SK-N-SH (cell line): ENCODE data around the gene CACNA2D4. TPM values are rescaled to one million over a fixed set of nuclear protein-coding genes. Genes with fewer than 3 reads are reported as not detected.

Source experiments
- CTCF ChIA-PET: fragments of 300-600, 350-600 bp; formaldehyde crosslinking; extraction: SDS; loops from one replicate; lab custom pipeline; 2021; lab: Yijun Ruan, JAX
- POLR2A ChIA-PET: fragments of 350-600 bp; sonication (Branson Sonifier 250); formaldehyde crosslinking; extraction: SDS; loops from one replicate; lab custom pipeline; 2020; ENCODE audit warnings: antibody characterized with exemption, inconsistent platforms; lab: Yijun Ruan, JAX
- DNase-seq: peaks from one replicate; pipeline ENCODE4 v3.0.0; 2012
- H2AFZ ChIP-seq: fragments of 200-600 bp; sonication (generic); 2 replicates; pipeline ENCODE4 v1.8.1; 2016; ENCODE audit warnings: antibody characterized with exemption, mild to moderate bottlenecking, low read depth
- H3F3A ChIP-seq: fragments of 200-600 bp; sonication (generic); replicated peaks from 2 replicates; pipeline ENCODE3; 2016; ENCODE audit warnings: antibody characterized with exemption, mild to moderate bottlenecking; ENCODE audit not compliant: insufficient read depth
- H3K27ac ChIP-seq, 2 experiments: fragments of 200-500 bp in 1 of 2; fragments of 200-600 bp in 1 of 2; sonication (Bioruptor generic) in 1 of 2; sonication (generic), shearing (Covaris generic) in 1 of 2; 2 replicates each; pipeline versions ENCODE4 v1.5.1 to v1.6.1; 2014 to 2016; ENCODE audit warnings: low read depth in 2 of 2, inconsistent platforms in 1 of 2, low read length in 1 of 2, mild to moderate bottlenecking in 1 of 2, mixed read lengths in 1 of 2
- H3K27me3 ChIP-seq: fragments of 200-600 bp; sonication (generic), shearing (Covaris generic); 2 replicates; pipeline ENCODE4 v1.6.1; 2016; ENCODE audit warnings: mixed run types; ENCODE audit not compliant: insufficient read depth
- H3K36me3 ChIP-seq, 2 experiments: fragments of 200-500 bp in 1 of 2; fragments of 200-600 bp in 1 of 2; sonication (Bioruptor generic) in 1 of 2; sonication (generic) in 1 of 2; replicated peaks in 1 of 2; 2 replicates each; pipeline versions ENCODE3 to v1.5.1; 2014 to 2016; ENCODE audit warnings: low read length in 1 of 2, mild to moderate bottlenecking in 1 of 2; ENCODE audit not compliant: insufficient read depth in 2 of 2, control insufficient read depth in 1 of 2
- H3K4me1 ChIP-seq, 2 experiments: fragments of 200-500 bp in 1 of 2; fragments of 200-600 bp in 1 of 2; sonication (Bioruptor generic) in 1 of 2; sonication (generic), shearing (Covaris generic) in 1 of 2; 2 replicates each; pipeline versions ENCODE4 v1.5.1 to v1.6.1; 2014 to 2016; ENCODE audit warnings: low read depth in 1 of 2, low read length in 1 of 2, mixed run types in 1 of 2; ENCODE audit not compliant: insufficient read depth in 2 of 2, control insufficient read depth in 1 of 2
- H3K4me2 ChIP-seq: fragments of 200-600 bp; sonication (generic), shearing (Covaris generic); 2 replicates; pipeline ENCODE4 v1.6.1; 2017; ENCODE audit warnings: mixed run types
- H3K4me3 ChIP-seq, 2 experiments: fragments of 200-500 bp in 1 of 2; fragments of 200-600 bp in 1 of 2; sonication (Bioruptor generic) in 1 of 2; sonication (generic), shearing (Covaris generic) in 1 of 2; 2 replicates each; pipeline versions ENCODE4 v1.5.1 to v1.8.1; 2014 to 2016; ENCODE audit warnings: low read depth in 2 of 2, inconsistent platforms in 1 of 2, low read length in 1 of 2, mild to moderate bottlenecking in 1 of 2, mixed read lengths in 1 of 2, moderate library complexity in 1 of 2
- H3K79me2 ChIP-seq: fragments of 200-600 bp; sonication (generic); 2 replicates; pipeline ENCODE4 v1.8.1; 2017; ENCODE audit warnings: mild to moderate bottlenecking; ENCODE audit not compliant: insufficient read depth
- H3K9ac ChIP-seq: fragments of 200-600 bp; sonication (generic); 2 replicates; pipeline ENCODE4 v1.6.1; 2017; ENCODE audit warnings: mixed run types
- H3K9me2 ChIP-seq: fragments of 200-600 bp; sonication (generic); 2 replicates; pipeline ENCODE4 v1.6.1; 2017; ENCODE audit warnings: mixed run types
- H3K9me3 ChIP-seq: fragments of 200-600 bp; sonication (generic); 2 replicates; pipeline ENCODE4 v1.6.1; 2017; ENCODE audit warnings: mixed run types, mild to moderate bottlenecking, moderate library complexity
- H4K20me1 ChIP-seq: fragments of 200-600 bp; sonication (generic); 2 replicates; pipeline ENCODE4 v1.6.1; 2017; ENCODE audit warnings: mild to moderate bottlenecking, mixed run types; ENCODE audit not compliant: insufficient read depth
- CHD2 ChIP-seq: fragments of 150-350 bp; IDR thresholded peaks from 2 replicates; pipeline ENCODE4 v1.6.1; 2018; ENCODE audit warnings: low read length; ENCODE audit not compliant: partially characterized antibody
- ELF1 ChIP-seq: IDR thresholded peaks from 2 replicates; pipeline ENCODE4 v1.4.0; 2012
- FOSL2 ChIP-seq: IDR thresholded peaks from 2 replicates; pipeline ENCODE4 v1.4.0; 2012; ENCODE audit warnings: low read depth, mild to moderate bottlenecking, moderate library complexity, borderline replicate concordance
- FOXJ3 ChIP-seq: sonication (generic); formaldehyde crosslinking; IDR thresholded peaks from 2 replicates; pipeline ENCODE4 v1.5.1; 2020; ENCODE audit warnings: mild to moderate bottlenecking, missing genetic modification reagents
- GATA2 ChIP-seq: sonication (generic); formaldehyde crosslinking; IDR thresholded peaks from 2 replicates; pipeline ENCODE4 v1.5.0; 2020; ENCODE audit warnings: mild to moderate bottlenecking, missing genetic modification reagents
- JUND ChIP-seq: IDR thresholded peaks from 2 replicates; pipeline ENCODE4 v1.4.0; 2012
- MAX ChIP-seq: IDR thresholded peaks from 2 replicates; pipeline ENCODE4 v1.4.0; 2012; ENCODE audit warnings: low read depth
- NFIC ChIP-seq: IDR thresholded peaks from 2 replicates; pipeline ENCODE4 v1.4.0; 2012; ENCODE audit warnings: borderline replicate concordance
- NRF1 ChIP-seq: IDR thresholded peaks from 2 replicates; pipeline ENCODE4 v1.6.1; 2012; ENCODE audit warnings: low read depth, mild to moderate bottlenecking, low read length
- PBX3 ChIP-seq: IDR thresholded peaks from 2 replicates; pipeline ENCODE4; 2012
- POLR2AphosphoS5 ChIP-seq: IDR thresholded peaks from 2 replicates; pipeline ENCODE4 v1.6.1; 2012; ENCODE audit warnings: low read depth, low read length
- RCOR1 ChIP-seq: fragments of 150-350 bp; IDR thresholded peaks from 2 replicates; pipeline ENCODE4 v1.6.1; 2017; ENCODE audit warnings: antibody characterized with exemption, low read length
- SIN3A ChIP-seq: IDR thresholded peaks from 2 replicates; pipeline ENCODE4 v1.6.1; 2012; ENCODE audit warnings: low read depth, mild to moderate bottlenecking, low read length, moderate library complexity, borderline replicate concordance
- TCF12 ChIP-seq: IDR thresholded peaks from 2 replicates; pipeline ENCODE4 v1.4.0; 2012
- TEAD4 ChIP-seq: IDR thresholded peaks from 2 replicates; pipeline ENCODE4 v1.4.0; 2012; ENCODE audit warnings: mild to moderate bottlenecking, borderline replicate concordance; ENCODE audit not compliant: insufficient read depth
- YY1 ChIP-seq: IDR thresholded peaks from 2 replicates; pipeline ENCODE4 v1.4.0; 2012; ENCODE audit warnings: low read depth, mild to moderate bottlenecking
- WGBS: methylation state at CpG from one replicate; pipeline ENCODE4 v1.1.6; 2017; ENCODE audit warnings: low lambda C conversion rate; 5-methylcytosine and 5-hydroxymethylcytosine counted together
- polyA plus RNA-seq, 3 experiments: library from polyadenylated mRNA; depleted of rRNA; stranded (reverse); fragments of >200 nt; gene quantifications; 2 replicates each; pipeline ENCODE4 v1.2.3, GENCODE V29; 2012
- TF ChIP-seq, protein P1 (sequence below): IDR thresholded peaks from 2 replicates; pipeline ENCODE4 v1.4.0; 2012; ENCODE audit warnings: low read depth, borderline replicate concordance

CACNA2D4 gene
- polyA plus RNA-seq, 1 of the 3 experiments (the other 2 are of a cell fraction) = 0.02 TPM

- TF ChIP-seq, protein P1, sequence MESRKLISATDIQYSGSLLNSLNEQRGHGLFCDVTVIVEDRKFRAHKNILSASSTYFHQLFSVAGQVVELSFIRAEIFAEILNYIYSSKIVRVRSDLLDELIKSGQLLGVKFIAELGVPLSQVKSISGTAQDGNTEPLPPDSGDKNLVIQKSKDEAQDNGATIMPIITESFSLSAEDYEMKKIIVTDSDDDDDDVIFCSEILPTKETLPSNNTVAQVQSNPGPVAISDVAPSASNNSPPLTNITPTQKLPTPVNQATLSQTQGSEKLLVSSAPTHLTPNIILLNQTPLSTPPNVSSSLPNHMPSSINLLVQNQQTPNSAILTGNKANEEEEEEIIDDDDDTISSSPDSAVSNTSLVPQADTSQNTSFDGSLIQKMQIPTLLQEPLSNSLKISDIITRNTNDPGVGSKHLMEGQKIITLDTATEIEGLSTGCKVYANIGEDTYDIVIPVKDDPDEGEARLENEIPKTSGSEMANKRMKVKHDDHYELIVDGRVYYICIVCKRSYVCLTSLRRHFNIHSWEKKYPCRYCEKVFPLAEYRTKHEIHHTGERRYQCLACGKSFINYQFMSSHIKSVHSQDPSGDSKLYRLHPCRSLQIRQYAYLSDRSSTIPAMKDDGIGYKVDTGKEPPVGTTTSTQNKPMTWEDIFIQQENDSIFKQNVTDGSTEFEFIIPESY = no peak
- TF ChIP-seq FOSL2 (peak; percentile 81), CHD2 (no peak), NRF1 (no peak), ELF1 (no peak), POLR2AphosphoS5 (peak; percentile 52; the same call in 1 of the 2 replicates), FOXJ3 (CRISPR knock-in tag) (no peak), GATA2 (CRISPR knock-in tag) (no peak), TEAD4 (peak; percentile 27; the same call in 1 of the 2 replicates), NFIC (peak; percentile 78), MAX (no peak; the same call in 1 of the 2 replicates), SIN3A (no peak)
These were observed 142.1 kb downstream of the CACNA2D4 start (continued) for GRCh38 chr12:1776170-1776921.

DNA sequence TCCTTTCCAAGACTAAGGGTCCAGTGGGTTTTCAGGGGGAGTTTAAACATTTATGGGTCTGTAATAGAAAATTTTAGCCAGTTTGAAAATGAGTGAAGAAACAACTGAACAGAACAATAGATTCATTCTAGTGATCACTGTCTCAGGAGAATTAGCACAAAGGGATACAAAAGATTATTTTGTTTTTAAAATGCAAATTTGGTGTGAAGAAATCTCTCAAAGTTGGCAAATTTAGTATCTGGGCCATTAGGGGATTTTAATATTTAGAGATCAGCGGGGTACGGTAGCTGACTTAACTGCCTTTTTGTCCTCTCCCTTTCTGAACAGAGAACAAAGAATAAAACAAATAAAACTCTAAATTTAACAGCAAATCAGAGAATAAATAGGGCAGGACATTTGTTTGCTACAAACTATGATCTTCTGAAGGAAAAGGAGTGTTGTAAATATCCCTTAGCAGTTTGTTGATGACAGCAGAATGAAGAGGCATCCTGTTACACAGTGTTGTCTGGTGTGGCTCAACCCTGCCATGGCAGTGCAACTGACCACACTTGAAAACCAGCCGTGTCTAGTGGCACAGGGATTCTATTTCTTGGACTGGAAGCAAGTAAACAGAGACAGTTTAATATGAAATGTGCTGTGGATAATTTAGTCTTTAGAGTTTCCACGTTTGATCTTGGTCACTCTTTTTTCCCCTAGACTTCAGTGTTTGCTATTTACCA lies 144.4 kb downstream of the CACNA2D4 start:
- no peaks in the 10 kb centered on the region for H3K9me3 ChIP-seq
- CTCF ChIA-PET = interaction anchor here (0.7 to 5.9 kb wide), 5 partner anchors 17 to 262 kb away, joined by 3 to 38 read pairs (median 4); no protein-coding TSS in a partner anchor
- no peaks in the 10 kb centered on the region for H4K20me1 ChIP-seq
- no peak overlapping the region for H3K4me2 ChIP-seq
- H3K9ac ChIP-seq = no peak overlapping the region
- no peak overlapping the region for H3K27ac ChIP-seq
- no peak overlapping the region for H2AFZ ChIP-seq
- TF ChIP-seq PBX3 (peak; percentile 81), JUND (no peak), TCF12 (peak; percentile 83), RCOR1 (no peak), YY1 (no peak)
- H3F3A ChIP-seq = peaks cover 26% of the 10 kb centered on the region
- DNase-seq = no peak
- 66% methylated on average over 4 of the region's 4 CpGs for WGBS
- H3K4me3 ChIP-seq = no peak overlapping the region
- peaks cover 41% of the 10 kb centered on the region for H3K79me2 ChIP-seq
- no peaks in the 10 kb centered on the region for H3K27me3 ChIP-seq
- H3K36me3 ChIP-seq = peaks cover 13 to 16% of the 10 kb centered on the region in 2 experiments
- POLR2A ChIA-PET = no interaction called here
- peaks cover 16 to 44% of the 10 kb centered on the region in 2 experiments for H3K4me1 ChIP-seq
- no peaks in the 10 kb centered on the region for H3K9me2 ChIP-seq
